ENCODE data around the gene GUCA1A. TPM values are rescaled to one million over a fixed set of nuclear protein-coding genes. Genes with fewer than 3 reads are reported as not detected.
A peak's percentile ranks its signal among the peaks of the same experiment; 100 is the strongest.
"Not testable (repeated sequence)": the region's sequence is repeated elsewhere in the genome, so short reads cannot be mapped to it uniquely, and the experiment has no call there.

The GUCA1A gene
- total RNA-seq, 1 donor from 2014 or later, result 0.62 TPM

GRCh38 chr6:42204768-42205282 lies 31.7 kb downstream of the GUCA1A start:
- Mint-ChIP-seq H3K36me3 (ENCODE audit: low read depth, unreplicated experiment) (peaks cover 14% of the 10 kb centered on the region), H3K27ac (ENCODE audit: unreplicated experiment) (no peak overlapping the region), H3K4me1 (ENCODE audit: unreplicated experiment) (no peaks in the 10 kb centered on the region), H3K4me3 (ENCODE audit: unreplicated experiment) (no peak overlapping the region), H3K27me3 (ENCODE audit: unreplicated experiment) (no peaks in the 10 kb centered on the region), H3K9me3 (ENCODE audit: unreplicated experiment) (no peaks in the 10 kb centered on the region)
- no peak for DNase-seq (ENCODE audit: low spot score)
- no peak for TF ChIP-seq CTCF (IDR thresholded peaks at IDR 0.05; ENCODE audit: unreplicated experiment)

- H3K36me3 Mint-ChIP-seq (ENCODE audit: low read depth, unreplicated experiment), result peaks cover 14% of the 10 kb centered on the region
- H3K4me3 Mint-ChIP-seq (ENCODE audit: unreplicated experiment); DNase-seq (ENCODE audit: low spot score); H3K4me1 Mint-ChIP-seq (ENCODE audit: unreplicated experiment); H3K9me3 Mint-ChIP-seq (ENCODE audit: unreplicated experiment); H3K27me3 Mint-ChIP-seq (ENCODE audit: unreplicated experiment); H3K27ac Mint-ChIP-seq (ENCODE audit: unreplicated experiment): not testable (repeated sequence)
Observed at GRCh38 chr6:42207559-42207958, 34.4 kb downstream of the GUCA1A start.

GRCh38 chr6:42210551-42210950 lies 37.4 kb downstream of the GUCA1A start:
- DNase-seq (ENCODE audit: low spot score), result no peak
- Mint-ChIP-seq H3K4me1 (ENCODE audit: unreplicated experiment) (no peaks in the 10 kb centered on the region), H3K27ac (ENCODE audit: unreplicated experiment) (no peak overlapping the region), H3K9me3 (ENCODE audit: unreplicated experiment) (no peaks in the 10 kb centered on the region), H3K4me3 (ENCODE audit: unreplicated experiment) (no peak overlapping the region), H3K27me3 (ENCODE audit: unreplicated experiment) (no peaks in the 10 kb centered on the region), H3K36me3 (ENCODE audit: low read depth, unreplicated experiment) (peaks cover 17% of the 10 kb centered on the region)
- no peak for TF ChIP-seq CTCF (IDR thresholded peaks at IDR 0.05; ENCODE audit: unreplicated experiment)

GRCh38 chr6:42211726-42212125 lies 38.6 kb downstream of the GUCA1A start:
- H3K4me3 Mint-ChIP-seq (ENCODE audit: unreplicated experiment), result no peak overlapping the region
- no peaks in the 10 kb centered on the region for H3K27me3 Mint-ChIP-seq (ENCODE audit: unreplicated experiment)
- no peaks in the 10 kb centered on the region for H3K9me3 Mint-ChIP-seq (ENCODE audit: unreplicated experiment)
- TF ChIP-seq CTCF (IDR thresholded peaks at IDR 0.05; ENCODE audit: unreplicated experiment), result no peak
- no peak for DNase-seq (ENCODE audit: low spot score)
- peaks cover 5% of the 10 kb centered on the region for H3K4me1 Mint-ChIP-seq (ENCODE audit: unreplicated experiment)
- H3K27ac Mint-ChIP-seq (ENCODE audit: unreplicated experiment), result no peak overlapping the region
- H3K36me3 Mint-ChIP-seq (ENCODE audit: low read depth, unreplicated experiment), result peaks cover 15% of the 10 kb centered on the region

- H3K27ac Mint-ChIP-seq (ENCODE audit: unreplicated experiment), result no peak overlapping the region
- H3K27me3 Mint-ChIP-seq (ENCODE audit: unreplicated experiment), result no peaks in the 10 kb centered on the region
- no peak for DNase-seq (ENCODE audit: low spot score)
- H3K36me3 Mint-ChIP-seq (ENCODE audit: low read depth, unreplicated experiment), result peaks cover 15% of the 10 kb centered on the region
- peaks cover 7% of the 10 kb centered on the region for H3K4me1 Mint-ChIP-seq (ENCODE audit: unreplicated experiment)
- TF ChIP-seq CTCF (IDR thresholded peaks at IDR 0.05; ENCODE audit: unreplicated experiment), result no peak
- H3K4me3 Mint-ChIP-seq (ENCODE audit: unreplicated experiment), result no peak overlapping the region
- no peaks in the 10 kb centered on the region for H3K9me3 Mint-ChIP-seq (ENCODE audit: unreplicated experiment)
Observed at GRCh38 chr6:42212442-42212841, 39.3 kb downstream of the GUCA1A start.

GRCh38 chr6:42216495-42216894 lies 43.3 kb downstream of the GUCA1A start:
- H3K27me3 Mint-ChIP-seq (ENCODE audit: unreplicated experiment); DNase-seq (ENCODE audit: low spot score); H3K9me3 Mint-ChIP-seq (ENCODE audit: unreplicated experiment); H3K4me1 Mint-ChIP-seq (ENCODE audit: unreplicated experiment); H3K36me3 Mint-ChIP-seq (ENCODE audit: low read depth, unreplicated experiment): not testable (repeated sequence)
- Mint-ChIP-seq H3K4me3 (ENCODE audit: unreplicated experiment) (peak overlapping the region; percentile 81), H3K27ac (ENCODE audit: unreplicated experiment) (peak overlapping the region; percentile 48)
